Hematopoietic multipotent progenitor cell treated with erythropoietin and hydrocortisone succinate and interleukin-3 and kit ligand, for 15 days (in vitro differentiated cells): ENCODE results near the gene PLA2G4D.

Experiments
- DNase-seq: peaks from one replicate; pipeline ENCODE4 v3.0.0-alpha.2; 2015; ENCODE audit warnings: low spot score

Gene PLA2G4D

GRCh38 chr15:42050484-42051255 is 43.7 kb downstream of the PLA2G4D start:
- DNase-seq: no peak

- DNase-seq: no peak
Measured at GRCh38 chr15:42048821-42049200, 45.6 kb downstream of the PLA2G4D start.

GRCh38 chr15:42048080-42048820 is 46.1 kb downstream of the PLA2G4D start:
- DNase-seq: no peak

- DNase-seq: no peak
Measured at GRCh38 chr15:42046597-42046996, 47.8 kb downstream of the PLA2G4D start.

GRCh38 chr15:42045211-42045615 is 49.1 kb downstream of the PLA2G4D start:
- no peak for DNase-seq

- no peak for DNase-seq
Measured at GRCh38 chr15:42042602-42043400, 51.6 kb downstream of the PLA2G4D start.

GRCh38 chr15:42038401-42038800 is 56.0 kb downstream of the PLA2G4D start:
- DNase-seq: no peak

GRCh38 chr15:42037656-42038055 is 56.7 kb downstream of the PLA2G4D start:
- no peak for DNase-seq

GRCh38 chr15:42036966-42037365 is 57.4 kb downstream of the PLA2G4D start:
- no peak for DNase-seq

- DNase-seq: no peak
Measured at GRCh38 chr15:42036112-42036905, 58.1 kb downstream of the PLA2G4D start.

- no peak for DNase-seq
Measured at GRCh38 chr15:42035435-42035761, 59.0 kb downstream of the PLA2G4D start.

GRCh38 chr15:42034628-42035434 is 59.5 kb downstream of the PLA2G4D start:
- DNase-seq: no peak

GRCh38 chr15:42033214-42033873 is 61.0 kb downstream of the PLA2G4D start:
- DNase-seq: no peak

- DNase-seq: no peak
Measured at GRCh38 chr15:42032376-42033213, 61.8 kb downstream of the PLA2G4D start.

GRCh38 chr15:42031198-42031915 is 63.0 kb downstream of the PLA2G4D start:
- DNase-seq: no peak

GRCh38 chr15:42027521-42027920 is 66.8 kb downstream of the PLA2G4D start:
- no peak for DNase-seq

GRCh38 chr15:42024303-42024702 is 70.1 kb downstream of the PLA2G4D start:
- DNase-seq: no peak

GRCh38 chr15:42021593-42021992 is 72.8 kb downstream of the PLA2G4D start:
- DNase-seq: no peak

GRCh38 chr15:42020713-42021273 is 73.6 kb downstream of the PLA2G4D start, which contains the start of gene PLA2G4E:
TSS of gene PLA2G4E (minus strand) at chr15:42021042. CDS start at chr15:42021030, 12 bp downstream.
- no peak for DNase-seq
